ENCODE data around the gene LRP6.

Gene LRP6

DNA sequence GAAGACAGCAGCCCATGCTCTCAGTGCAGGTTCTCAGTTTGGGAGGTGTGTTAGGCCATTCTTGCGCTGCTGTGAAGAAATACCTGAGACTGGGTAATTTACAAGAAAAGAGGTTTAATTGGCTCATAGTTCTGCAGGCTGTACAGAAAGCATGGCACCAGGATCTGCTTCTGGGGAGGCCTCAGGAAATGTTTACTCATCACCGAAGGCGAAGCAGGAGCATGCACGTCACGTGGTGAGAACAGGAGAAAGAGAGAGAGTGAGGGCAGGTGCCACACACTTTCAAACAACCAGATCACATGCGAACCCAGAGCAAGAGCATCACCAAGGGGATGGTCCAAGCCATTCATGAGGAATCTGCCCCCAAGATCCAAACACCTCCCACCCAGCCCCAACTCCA is 9.0 kb upstream of the LRP6 start:
- TF ChIP-seq CTCF (IDR thresholded peaks at IDR 0.05; ENCODE audit: low read depth, low read length) = no peak
- no peak for DNase-seq (ENCODE audit: extremely low read depth, low read depth)

DNA sequence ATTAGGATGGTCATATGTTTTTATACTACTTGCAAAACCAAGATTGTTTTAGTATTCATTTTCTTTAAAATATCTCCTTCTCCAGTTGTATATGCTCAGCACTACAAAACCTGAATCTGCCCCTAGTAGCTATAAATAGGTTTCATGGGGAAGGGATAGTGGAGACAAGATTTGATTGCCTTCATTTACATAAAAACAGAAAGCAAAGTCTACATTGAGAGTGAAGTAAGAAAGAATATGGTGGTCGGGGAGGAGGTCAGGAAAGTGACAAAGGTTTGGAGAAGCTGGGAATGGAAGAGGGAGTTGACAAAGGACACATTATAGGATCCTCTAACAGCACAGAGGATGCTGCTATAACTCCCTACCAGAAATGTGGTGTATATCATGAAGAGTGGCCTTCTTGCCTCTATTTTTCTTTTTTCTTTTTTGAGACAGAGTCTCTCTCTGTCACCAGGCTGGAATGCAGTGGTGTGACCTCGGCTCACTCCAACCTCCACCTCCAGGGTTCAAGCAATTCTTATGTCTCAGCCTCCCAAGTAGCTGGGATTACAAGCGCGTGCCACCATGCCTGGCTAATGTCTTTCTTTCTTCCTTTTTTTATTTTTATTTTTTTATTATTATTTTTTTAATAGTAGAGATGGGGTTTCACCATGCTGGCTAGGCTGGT is 6.6 kb upstream of the LRP6 start:
- TF ChIP-seq CTCF (IDR thresholded peaks at IDR 0.05; ENCODE audit: low read depth, low read length) = no peak
- DNase-seq (ENCODE audit: extremely low read depth, low read depth) = no peak

GRCh38 chr12:12272869-12273268 is 6.0 kb upstream of the LRP6 start:
- DNase-seq (ENCODE audit: extremely low read depth, low read depth) = no peak
- no peak for TF ChIP-seq CTCF (IDR thresholded peaks at IDR 0.05; ENCODE audit: low read depth, low read length)

- TF ChIP-seq CTCF (IDR thresholded peaks at IDR 0.05; ENCODE audit: low read depth, low read length) = no peak
- DNase-seq (ENCODE audit: extremely low read depth, low read depth) = no peak
These were observed 3.4 kb upstream of the LRP6 start for GRCh38 chr12:12270226-12270625.

DNA sequence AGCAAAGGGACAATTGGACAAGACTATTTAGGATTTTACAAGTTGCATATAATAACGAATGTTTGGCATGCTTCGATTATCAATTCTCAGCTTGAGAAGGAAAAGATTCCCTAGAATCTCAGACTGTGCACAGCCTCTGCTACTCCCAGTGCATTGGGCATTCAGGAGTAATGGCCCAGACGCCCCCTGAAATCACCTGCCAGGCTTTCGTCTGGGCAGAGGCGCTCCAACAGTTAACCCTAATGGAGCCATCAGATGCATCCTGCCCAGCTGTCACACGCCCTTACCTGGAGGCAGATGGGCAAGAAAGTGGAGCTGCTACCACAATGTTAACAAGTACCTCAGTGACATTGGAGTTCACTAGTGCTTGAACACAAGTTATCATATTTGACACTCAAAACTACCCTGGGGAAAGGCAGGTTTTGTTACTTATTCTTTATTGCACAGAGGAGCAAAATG is 927 bp upstream of the LRP6 start:
- DNase-seq (ENCODE audit: extremely low read depth, low read depth) = no peak
- no peak for TF ChIP-seq CTCF (IDR thresholded peaks at IDR 0.05; ENCODE audit: low read depth, low read length)

GRCh38 chr12:12266389-12266872 is 413 bp downstream of the LRP6 start:
- no peak for DNase-seq (ENCODE audit: extremely low read depth, low read depth)
- TF ChIP-seq CTCF (IDR thresholded peaks at IDR 0.05; ENCODE audit: low read depth, low read length) = no peak

DNA sequence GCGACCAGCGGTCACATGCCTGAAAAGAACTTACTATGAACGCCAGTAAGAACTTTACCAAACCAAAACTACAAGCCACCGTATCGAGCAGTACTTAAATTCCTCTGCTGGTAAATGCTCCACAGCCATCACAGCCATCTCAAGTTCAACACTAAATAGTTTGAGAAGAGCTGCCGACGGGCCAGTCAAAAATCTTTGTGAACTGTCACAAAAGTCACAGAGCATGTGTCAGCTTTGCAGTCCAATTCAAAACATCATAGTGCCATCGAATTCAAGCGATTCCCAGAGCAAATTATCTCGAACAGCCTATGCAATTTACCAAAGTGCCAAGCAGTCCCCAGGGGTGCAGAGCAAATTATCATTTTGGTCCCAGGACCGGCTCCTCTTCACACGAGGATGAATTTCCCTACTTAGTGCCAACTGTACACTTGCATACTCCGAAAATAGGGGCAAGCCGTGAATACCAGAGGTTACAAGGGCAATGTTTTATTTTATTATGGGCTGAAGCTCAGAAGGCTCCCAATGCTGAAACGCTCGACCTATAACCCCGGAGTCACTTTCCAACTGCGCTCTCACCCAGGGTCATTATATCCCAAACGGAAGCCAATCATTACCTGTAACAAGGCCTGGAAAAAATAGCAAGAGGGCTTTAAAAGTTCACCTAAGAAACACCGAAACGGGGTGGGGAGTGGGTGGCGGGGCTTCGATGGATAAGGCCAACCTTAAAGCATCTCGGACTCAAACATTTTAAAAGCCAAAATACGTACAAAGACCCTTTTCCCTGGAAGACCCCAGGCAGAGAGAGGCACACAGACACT is 1.1 kb downstream of the LRP6 start:
- TF ChIP-seq CTCF (IDR thresholded peaks at IDR 0.05; ENCODE audit: low read depth, low read length) = no peak
- no peak for DNase-seq (ENCODE audit: extremely low read depth, low read depth)
